ENCODE data around the gene SMARCD3.

Gene SMARCD3

GRCh38 chr7:151201751-151202150 lies 46.7 kb downstream of the SMARCD3 start:
- no peak overlapping the region for H3K4me3 ChIP-seq (ENCODE audit: control insufficient read depth, low read depth, low read length)
- no peak for TF ChIP-seq CTCF (IDR thresholded peaks at IDR 0.05; ENCODE audit: control insufficient read depth, insufficient read depth, low read depth, low read length, missing control alignments)
- DNase-seq (ENCODE audit: low read depth): no peak

DNA sequence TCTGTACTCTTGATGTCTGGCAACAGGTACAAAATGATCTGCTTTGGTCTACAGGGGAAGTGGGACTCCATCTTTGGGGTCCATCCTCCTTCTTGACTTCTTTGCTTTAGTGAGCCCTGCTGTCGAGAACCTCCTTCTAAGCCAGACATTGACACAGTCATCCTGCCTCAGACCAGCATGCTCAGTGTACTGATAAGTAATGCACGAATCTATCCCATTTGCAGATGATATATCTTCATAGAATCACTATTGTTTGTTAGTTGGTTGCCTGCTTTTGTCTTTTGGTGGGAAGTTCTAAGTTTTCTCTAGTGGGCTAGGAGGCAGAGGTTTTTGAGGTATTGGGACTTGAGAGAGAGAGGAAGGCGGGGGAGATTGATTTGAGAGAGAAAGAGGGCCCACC lies 47.1 kb downstream of the SMARCD3 start:
- DNase-seq (ENCODE audit: low read depth): no peak
- TF ChIP-seq CTCF (IDR thresholded peaks at IDR 0.05; ENCODE audit: control insufficient read depth, insufficient read depth, low read depth, low read length, missing control alignments): no peak

DNA sequence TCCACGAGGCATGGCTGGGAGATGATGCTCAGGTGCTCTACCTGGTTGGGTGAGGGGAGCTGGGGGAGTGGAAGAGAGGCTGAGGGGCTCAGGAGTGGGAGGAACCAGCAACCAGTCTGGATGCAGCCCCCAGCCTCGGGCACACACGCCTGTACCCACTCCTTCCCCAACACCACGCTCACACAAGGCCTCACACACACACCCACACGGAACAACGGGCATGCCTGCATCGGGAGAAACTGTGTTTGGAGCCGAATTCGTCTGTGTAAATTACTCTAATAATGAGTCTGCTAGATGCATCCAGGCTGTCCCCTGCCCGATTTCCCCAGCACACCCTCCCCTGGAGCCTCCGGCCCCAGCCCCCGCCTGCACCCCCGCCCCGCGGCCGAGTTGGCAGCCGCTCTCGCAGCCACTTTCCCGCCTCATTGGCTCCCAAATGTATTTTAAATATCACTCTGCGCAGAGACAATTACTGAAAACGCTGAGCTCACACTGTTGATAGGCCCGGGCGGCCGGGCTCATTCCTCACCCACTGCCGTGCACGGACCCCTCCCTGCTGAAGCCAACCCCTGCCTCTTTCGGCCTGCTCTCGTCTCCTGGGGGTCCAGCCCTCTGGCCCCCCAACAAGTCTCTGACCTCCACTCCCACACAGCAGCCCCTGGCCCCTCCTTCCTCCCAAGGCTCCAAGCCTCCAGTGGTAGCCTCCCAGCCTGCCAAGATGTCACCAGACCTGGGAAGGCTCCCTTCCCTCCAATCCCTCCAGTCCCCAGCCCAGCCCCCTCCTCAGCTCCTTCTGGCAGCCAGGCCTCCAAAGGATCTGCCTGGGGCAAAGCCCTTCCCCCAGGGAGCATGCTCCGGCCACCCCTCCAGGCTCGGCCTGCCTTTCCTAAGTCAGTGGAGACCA lies 49.3 kb downstream of the SMARCD3 start:
- no peak overlapping the region for H3K4me3 ChIP-seq (ENCODE audit: control insufficient read depth, low read depth, low read length)
- TF ChIP-seq CTCF (IDR thresholded peaks at IDR 0.05; ENCODE audit: control insufficient read depth, insufficient read depth, low read depth, low read length, missing control alignments): no peak
- DNase-seq (ENCODE audit: low read depth): no peak

More for the DNA sequence above, 47.1 kb downstream of the SMARCD3 start:
- no peak overlapping the region for H3K4me3 ChIP-seq (ENCODE audit: control insufficient read depth, low read depth, low read length)

- no peak for DNase-seq (ENCODE audit: low read depth)
- no peak for TF ChIP-seq CTCF (IDR thresholded peaks at IDR 0.05; ENCODE audit: control insufficient read depth, insufficient read depth, low read depth, low read length, missing control alignments)
- no peak overlapping the region for H3K4me3 ChIP-seq (ENCODE audit: control insufficient read depth, low read depth, low read length)
Observed at GRCh38 chr7:151197932-151198331, 50.6 kb downstream of the SMARCD3 start.

GRCh38 chr7:151195616-151196450 lies 52.7 kb downstream of the SMARCD3 start:
- no peak for TF ChIP-seq CTCF (IDR thresholded peaks at IDR 0.05; ENCODE audit: control insufficient read depth, insufficient read depth, low read depth, low read length, missing control alignments)
- H3K4me3 ChIP-seq (ENCODE audit: control insufficient read depth, low read depth, low read length): no peak overlapping the region
- no peak for DNase-seq (ENCODE audit: low read depth)

DNA sequence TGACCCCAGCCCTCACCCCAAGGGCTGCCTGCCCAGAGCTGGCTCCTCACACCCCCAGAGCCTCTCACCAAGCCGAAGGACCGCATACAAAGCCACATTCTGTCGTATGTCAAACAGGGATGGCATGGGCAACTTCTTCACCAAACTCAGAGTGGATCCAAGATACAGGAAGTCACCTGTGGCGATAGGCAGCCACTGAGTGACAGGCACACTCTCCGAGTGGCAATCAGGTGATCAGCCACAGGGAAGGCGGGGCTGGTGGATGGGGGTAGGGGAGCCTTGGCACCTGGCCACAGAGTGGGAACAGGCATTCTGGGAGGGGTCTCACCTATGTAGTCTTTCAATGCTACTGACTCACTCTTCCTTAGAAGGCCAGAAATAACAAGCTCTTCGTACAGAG lies 54.3 kb downstream of the SMARCD3 start:
- DNase-seq (ENCODE audit: low read depth): no peak
- TF ChIP-seq CTCF (IDR thresholded peaks at IDR 0.05; ENCODE audit: control insufficient read depth, insufficient read depth, low read depth, low read length, missing control alignments): no peak

More for the DNA sequence above, 54.3 kb downstream of the SMARCD3 start:
- no peak overlapping the region for H3K4me3 ChIP-seq (ENCODE audit: control insufficient read depth, low read depth, low read length)

Measured in AG09309 (cell line).